AG08395 (cell line): Measurements from ENCODE around the gene APOC1.
"Not testable (repeated sequence)": the region's sequence is repeated elsewhere in the genome, so short reads cannot be mapped to it uniquely, and the experiment has no call there.

Source experiments
- DNase-seq: peaks from one replicate; pipeline ENCODE4 v3.0.0; 2012; ENCODE audit warnings: mixed read lengths, low spot score

The APOC1 gene

DNA sequence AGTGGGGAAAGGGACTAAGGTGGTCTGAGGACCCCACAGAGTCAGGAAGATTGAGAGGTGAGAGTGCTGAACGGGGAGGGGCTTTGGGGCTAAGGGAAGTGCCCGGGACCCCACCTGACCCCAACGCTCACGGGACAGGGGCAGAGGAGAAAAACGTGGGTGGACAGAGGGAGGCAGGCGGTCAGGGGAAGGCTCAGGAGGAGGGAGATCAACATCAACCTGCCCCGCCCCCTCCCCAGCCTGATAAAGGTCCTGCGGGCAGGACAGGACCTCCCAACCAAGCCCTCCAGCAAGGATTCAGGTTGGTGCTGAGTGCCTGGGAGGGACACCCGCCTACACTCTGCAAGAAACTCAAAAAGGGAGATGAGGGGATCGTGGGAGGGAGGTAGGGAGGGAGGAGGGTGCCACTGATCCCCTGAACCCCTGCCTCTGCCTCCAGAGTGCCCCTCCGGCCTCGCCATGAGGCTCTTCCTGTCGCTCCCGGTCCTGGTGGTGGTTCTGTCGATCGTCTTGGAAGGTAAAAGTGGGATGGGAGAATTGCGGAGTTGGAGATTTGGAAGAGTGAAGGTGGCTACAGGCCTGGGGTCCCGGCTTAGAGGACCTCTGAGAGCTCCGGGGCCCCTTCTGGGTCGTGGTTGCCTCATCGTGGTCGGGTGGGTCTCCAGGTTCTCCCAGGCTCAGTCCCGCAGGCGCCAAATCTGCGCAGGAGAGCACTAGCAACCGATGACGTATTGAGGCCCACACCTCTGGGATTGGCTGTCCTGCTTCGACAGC lies at the start of gene APOC1:
APOC1 (plus strand) TSS at position 176 of the 774 bp plus-strand sequence; CDS start at position 460, 284 bp downstream.
- DNase-seq: peak; percentile 95

DNA sequence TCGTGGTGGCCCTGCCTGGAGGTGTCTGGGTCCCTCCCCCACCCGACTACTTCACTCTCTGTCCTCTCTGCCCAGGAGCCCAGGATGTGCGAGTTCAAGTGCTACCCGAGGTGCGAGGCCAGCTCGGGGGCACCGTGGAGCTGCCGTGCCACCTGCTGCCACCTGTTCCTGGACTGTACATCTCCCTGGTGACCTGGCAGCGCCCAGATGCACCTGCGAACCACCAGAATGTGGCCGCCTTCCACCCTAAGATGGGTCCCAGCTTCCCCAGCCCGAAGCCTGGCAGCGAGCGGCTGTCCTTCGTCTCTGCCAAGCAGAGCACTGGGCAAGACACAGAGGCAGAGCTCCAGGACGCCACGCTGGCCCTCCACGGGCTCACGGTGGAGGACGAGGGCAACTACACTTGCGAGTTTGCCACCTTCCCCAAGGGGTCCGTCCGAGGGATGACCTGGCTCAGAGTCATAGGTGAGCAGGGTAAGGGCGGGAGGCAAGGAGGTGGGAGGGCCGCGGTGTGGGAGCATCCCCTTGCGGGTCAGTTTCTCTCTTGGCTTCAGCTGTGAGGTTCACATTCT lies 49.1 kb upstream of the APOC1 start:
- DNase-seq: no peak

DNA sequence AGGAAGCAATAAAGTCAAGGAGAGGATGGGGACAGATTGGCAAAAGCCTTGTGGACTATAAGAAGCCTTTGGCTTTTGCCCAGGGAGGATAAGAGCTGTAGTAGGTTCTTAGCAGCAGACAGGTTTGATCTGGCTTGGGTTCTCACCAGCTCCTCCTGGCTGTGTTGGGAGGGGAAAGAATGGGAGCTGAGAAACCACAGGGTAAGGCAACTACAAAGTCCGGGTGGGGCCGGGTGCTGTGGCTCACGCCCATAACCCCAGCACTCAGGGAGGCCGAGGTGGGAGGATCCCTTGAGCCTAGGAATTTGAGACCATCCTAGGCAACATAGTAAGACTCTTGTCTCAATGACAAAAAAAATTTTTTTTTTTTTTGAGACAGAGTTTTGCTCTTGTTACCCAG lies 47.7 kb upstream of the APOC1 start:
- no peak for DNase-seq

DNA sequence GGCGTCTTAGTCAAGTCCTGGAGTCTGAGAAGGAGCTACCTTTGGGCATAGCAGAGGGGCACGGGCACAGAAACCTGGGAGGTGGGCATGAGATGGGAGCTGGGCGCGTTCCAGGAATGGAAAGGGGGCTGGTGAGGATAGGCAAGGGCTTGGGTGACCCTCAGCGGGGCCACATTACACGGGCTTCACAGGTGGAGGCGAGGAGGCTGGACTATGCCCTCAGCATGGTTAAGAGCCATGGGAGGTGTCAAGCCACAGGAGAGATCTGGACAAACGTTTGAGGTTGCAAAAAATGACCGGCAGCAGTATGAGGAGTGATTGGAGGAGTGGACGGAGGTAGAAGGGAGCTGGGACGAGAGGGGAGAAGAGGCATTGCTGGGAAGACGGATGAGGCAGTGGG lies 46.8 kb upstream of the APOC1 start:
- no peak for DNase-seq

DNA sequence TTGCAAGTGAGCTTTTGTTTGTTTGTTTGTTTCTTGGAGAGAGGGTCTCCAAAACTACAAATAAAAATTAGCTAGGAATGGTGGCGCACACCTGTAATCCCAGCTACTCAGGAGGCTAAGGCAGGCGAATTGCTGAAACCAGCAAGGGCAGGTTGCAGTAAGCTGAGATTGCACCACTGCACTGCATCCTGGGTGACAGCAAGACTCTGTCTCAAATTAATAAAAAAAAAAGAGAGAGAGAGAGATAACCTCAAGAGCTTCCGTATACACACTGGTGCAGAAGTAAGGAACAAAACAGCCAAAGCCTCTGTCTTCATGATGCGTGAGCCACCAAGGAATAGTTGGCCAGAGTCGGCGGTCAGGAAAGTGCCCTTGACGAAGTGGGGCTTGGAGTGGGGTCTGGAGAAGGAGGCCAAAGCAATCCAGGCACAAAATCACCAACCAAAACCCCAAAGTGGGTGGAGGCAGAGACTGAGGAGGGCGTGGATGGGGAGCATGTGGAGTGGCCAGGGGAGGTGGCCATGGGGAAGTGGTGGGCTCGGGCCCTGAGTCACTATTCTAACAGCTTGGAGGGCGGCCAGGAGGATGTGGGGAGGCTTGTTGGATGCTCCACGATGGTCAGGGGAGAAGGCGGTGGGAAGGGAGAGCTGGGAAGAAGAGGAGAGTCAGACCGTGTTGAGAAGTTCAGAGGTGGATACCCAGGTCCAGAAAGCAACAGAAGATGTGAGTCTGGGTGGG lies 44.5 kb upstream of the APOC1 start:
- DNase-seq: no peak

DNA sequence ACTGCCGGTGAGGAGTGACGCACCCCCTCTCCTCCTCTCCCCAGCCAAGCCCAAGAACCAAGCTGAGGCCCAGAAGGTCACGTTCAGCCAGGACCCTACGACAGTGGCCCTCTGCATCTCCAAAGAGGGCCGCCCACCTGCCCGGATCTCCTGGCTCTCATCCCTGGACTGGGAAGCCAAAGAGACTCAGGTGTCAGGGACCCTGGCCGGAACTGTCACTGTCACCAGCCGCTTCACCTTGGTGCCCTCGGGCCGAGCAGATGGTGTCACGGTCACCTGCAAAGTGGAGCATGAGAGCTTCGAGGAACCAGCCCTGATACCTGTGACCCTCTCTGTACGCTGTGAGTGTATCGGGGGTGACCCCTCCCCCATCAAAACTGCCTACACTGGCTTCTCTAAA lies 42.6 kb upstream of the APOC1 start:
- DNase-seq: no peak

DNA sequence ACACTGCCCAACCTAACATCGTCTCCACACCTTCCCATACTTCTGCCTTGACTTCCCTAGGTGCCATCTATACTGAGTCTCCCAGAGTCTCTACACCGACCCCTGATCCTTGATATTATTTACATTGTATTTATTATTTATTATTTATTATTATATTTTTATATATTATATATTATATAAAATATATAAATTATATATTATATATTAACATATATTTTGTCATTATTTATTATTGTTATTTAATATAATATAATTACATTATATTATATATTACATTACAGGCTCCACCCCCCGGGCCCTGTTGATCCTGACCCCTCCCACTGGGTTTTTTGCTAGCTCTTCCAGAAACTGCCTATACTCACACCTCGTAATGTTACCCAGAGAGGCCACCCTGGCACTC lies 41.7 kb upstream of the APOC1 start:
- no peak for DNase-seq

DNA sequence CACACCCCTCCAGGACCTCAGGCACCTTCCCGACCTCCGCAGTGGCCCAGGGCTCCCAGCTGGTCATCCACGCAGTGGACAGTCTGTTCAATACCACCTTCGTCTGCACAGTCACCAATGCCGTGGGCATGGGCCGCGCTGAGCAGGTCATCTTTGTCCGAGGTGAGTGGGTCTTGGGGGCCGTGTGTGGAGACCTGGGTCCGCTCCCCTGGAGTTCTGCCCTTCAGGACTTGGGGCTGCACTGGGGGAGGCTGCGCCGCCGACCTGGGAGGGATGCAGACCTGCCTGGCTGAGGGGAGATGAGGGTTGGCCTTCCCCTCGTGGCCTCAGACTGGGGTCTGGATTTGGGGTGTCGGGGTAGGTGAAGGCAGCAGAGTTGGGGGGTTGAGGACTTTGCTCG lies 40.1 kb upstream of the APOC1 start:
- no peak for DNase-seq

DNA sequence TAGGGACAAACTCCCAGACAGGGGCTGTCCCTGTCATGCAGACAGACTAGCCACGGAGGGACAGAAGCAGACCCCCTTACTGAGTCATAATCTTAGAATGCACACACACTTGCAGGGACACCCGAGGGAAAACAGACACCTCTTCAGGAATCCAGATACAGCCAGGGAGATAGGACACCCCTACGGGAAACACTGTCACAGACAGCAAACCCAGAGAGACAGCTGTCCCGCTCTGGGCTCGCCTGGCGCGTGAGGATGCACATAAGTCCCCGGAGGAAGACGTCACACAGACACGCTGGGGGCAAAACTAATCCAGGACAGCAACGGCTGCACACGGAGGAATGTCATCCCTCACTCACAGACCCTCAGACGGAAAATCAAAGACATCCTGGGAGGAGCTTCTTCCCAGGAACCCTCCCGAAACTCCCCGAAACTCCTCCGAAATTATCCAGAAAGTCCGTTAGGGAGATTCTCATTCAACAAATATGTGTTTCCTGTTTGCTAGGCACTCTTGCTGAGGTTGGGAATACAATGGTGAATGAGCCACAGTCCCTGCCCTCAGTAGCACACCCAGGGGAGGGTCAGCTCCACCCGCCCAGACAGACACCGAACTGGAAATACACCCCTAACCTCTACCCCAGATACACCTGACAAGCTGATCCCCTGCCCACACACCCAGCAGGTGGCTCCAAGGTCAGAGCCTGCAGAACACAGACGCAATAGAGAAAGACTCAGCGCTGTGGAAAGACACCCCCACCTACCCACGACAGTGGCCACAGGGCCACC lies 38.5 kb upstream of the APOC1 start:
- no peak for DNase-seq

DNA sequence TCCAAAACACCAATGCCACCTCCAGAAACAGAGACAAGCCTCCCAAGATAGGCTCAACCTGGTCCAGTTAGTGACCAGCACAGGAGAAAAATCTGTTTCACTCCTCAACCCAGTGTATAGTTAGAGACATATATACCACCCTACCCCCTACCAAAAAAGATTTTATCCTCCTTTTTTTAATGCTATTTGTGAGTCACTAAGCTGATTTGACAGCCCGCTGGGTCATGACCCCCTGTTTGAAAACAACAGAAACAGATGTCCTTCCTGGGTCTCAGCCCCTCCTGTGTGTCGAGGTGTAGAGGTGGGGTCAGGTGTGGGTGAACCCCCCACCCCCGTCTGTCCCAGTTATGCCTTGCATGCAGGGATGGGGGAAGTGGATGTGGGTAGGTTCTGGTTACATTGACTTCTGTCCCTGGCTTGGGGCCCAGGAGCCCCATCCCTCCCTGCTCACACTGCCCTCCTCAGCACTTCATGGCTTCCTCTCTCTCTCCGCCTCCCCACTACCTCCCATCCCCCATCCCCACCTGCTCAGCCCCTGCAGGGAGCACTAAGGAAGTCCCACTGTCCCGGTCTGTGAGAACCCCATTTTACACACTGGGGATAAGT lies 37.4 kb upstream of the APOC1 start:
- DNase-seq: no peak

DNA sequence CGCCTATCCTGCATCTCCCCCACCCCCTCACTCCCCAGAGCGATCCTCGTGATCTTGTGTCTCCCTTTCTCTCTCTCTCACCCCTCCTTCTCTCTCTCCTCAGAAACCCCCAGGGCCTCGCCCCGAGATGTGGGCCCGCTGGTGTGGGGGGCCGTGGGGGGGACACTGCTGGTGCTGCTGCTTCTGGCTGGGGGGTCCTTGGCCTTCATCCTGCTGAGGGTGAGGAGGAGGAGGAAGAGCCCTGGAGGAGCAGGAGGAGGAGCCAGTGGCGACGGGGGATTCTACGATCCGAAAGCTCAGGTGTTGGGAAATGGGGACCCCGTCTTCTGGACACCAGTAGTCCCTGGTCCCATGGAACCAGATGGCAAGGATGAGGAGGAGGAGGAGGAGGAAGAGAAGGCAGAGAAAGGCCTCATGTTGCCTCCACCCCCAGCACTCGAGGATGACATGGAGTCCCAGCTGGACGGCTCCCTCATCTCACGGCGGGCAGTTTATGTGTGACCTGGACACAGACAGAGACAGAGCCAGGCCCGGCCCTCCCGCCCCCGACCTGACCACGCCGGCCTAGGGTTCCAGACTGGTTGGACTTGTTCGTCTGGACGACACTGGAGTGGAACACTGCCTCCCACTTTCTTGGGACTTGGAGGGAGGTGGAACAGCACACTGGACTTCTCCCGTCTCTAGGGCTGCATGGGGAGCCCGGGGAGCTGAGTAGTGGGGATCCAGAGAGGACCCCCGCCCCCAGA lies 36.1 kb upstream of the APOC1 start:
- no peak for DNase-seq

DNA sequence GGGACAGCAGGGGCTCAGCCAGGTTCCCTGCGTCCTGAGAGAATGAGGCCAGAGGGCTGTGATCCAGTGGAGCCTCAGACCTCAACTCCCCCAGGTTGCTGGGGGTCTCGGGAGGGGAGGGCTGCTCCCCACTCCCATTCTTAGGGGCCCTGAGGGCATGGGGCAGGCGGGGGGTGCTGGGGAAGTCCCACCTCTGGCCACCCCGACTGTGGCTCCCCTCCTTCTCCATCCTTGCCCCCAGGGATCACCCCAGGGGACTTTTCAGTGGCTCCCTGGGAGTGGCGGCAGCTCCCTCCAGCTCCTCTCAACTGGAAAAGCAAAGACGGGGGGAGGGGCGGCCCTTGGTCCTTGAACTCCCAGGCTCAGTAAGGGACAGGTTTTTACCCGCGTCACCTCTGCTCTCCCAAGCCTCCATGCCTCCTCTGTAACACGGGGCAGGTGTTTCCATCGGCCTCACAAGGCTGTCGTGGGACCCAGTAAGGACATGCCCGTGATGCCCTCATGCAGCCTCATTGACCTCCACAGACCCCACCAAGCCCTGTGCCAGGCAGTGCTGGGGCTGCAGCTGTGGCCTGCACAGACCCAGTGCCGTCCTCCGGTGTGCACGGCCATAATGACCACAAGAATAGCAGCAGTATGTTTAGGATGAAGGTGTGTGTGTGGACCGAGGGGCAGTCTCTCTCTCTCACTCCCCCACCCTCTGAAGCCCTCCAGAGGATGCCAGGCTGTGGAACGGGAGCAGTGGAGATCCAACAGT lies 34.9 kb upstream of the APOC1 start:
- no peak for DNase-seq

DNA sequence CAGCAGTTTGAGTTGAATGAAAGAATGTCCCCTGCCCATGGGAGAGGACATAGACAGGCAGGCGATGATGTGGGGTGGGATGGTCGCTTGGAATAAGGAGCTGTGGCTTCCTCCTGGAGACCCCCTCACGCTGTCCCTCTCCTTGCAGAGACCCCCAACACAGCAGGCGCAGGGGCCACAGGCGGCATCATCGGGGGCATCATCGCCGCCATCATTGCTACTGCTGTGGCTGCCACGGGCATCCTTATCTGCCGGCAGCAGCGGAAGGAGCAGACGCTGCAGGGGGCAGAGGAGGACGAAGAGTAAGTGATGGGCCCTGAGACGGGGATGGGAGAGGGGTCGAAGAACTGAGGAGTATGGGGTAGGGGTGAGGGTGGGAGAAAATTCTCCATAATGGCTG lies 32.3 kb upstream of the APOC1 start:
- DNase-seq: no peak

DNA sequence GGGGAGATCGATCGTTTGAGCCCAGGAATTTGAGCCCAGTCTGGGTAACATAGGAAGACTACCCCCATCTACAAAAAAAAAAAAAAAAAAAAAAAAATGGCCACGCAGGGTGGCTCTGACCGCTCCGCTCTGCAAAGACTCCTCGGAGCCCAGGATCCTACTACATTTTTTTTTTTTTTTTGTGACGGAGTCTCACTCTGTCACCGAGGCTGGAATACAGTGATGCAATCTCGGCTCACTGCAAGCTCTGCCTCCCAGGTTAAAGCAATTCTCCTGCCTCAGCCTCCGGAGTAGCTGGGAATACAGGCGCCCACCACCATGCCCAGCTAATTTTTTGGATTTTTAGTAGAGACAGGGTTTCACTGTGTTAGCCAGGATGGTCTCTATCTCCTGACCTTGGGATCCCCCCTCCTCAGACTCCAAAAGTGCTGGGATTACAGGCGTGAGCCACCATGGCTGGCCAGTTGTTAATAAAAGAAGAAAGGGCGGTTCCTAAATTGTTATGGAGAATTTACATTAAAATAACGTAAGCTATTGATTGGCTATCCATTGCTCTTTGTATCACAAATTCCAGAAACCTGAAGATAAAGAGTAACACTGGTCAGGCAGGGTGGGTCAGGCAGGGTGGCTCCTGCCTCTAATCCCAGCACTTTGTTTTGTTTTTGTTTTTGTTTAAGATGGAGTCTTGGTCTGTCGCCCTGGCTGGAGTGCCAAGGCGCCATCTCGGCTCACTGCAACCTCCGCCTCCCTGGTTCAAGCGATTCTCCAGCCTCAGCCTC lies 31.6 kb upstream of the APOC1 start:
- DNase-seq: not testable (repeated sequence)

DNA sequence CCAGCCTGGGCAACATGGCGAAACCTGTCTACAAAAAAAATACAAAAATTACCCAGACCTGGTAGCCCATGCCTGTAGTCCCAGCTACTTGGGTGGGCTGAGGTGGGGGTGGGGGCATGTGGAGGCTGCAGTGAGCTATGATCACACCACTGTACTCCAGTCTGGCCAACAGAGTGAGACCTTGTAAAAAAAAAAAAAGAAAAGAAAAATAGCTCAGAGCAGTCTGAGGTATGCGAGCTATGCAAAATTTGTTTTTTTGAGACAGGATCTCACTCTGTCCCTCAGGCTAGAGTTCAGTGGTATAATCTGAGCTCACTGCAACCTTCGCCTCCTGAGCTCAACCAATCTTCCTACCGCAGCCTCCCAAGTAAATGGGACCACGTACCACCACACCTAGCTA lies 30.5 kb upstream of the APOC1 start:
- DNase-seq: no peak

DNA sequence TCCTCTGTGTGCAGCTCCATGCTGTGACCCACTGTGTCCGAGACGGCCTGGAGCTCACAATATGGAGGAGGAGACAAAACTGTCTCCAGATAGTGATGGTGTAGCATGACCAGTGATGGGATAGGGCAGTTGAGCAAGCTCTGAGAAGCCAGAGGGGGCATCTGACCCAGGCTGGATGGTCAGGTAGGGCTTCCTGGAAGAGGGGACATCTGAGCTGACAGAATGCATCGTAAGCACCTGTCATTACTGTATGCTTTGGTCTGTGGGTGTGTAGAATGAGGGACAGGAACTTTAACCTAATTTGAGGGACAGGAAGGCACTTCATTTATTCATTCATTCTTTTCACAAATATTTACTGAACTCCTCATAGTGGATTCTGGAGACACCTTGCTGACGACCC lies 29.8 kb upstream of the APOC1 start:
- DNase-seq: no peak

DNA sequence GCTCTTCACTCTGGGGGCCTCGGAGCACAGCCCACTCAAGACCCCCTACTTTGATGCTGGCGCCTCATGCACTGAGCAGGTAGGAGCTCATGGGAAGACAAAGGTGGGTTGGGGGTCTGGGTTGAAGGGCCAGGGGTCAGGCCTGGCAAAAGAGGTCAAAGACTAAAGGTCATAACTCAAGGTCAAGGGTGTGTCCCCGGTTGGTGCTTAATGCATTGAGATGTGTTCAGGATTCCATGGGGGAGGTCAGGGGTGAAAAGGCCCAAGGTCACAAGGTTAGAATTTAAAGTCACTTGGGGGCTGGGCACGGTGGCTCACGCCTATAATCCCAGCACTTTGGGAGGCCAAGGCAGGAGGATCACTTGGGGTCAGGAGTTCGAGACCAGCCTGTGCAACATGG lies 28.3 kb upstream of the APOC1 start:
- no peak for DNase-seq

DNA sequence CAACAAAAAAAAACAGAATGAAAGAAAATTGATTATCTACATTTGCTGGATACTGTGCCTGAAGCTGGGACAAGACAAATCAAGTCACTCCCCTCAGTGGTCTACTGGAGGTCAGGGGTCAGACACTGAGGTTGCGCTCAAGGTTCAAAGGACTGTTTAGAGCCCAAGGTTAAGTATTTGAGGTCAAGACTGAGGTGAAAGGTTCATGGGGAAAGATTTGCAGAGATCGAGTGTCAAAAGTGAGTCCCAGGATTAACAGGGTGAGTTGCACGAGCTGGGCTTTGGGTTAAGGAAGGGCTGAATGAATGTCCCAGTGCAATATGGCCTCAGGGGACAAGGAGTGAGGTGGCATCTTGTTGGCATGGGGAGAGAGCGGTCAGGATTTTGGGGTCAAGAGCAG lies 26.8 kb upstream of the APOC1 start:
- DNase-seq: no peak

DNA sequence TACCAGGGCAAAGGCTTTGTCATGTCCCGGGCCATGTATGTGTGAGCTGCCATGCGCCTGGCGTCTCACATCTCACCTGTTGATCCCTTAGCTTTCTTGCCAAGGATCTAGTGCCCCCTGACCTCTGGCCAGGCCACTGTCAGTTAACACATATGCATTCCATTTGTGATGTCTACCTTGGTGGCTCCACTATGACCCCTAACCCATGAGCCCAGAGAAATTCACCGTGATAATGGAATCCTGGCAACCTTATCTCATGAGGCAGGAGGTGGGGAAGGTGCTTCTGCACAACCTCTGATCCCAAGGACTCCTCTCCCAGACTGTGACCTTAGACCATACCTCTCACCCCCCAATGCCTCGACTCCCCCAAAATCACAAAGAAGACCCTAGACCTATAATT lies 26.1 kb upstream of the APOC1 start:
- not testable (repeated sequence) for DNase-seq

DNA sequence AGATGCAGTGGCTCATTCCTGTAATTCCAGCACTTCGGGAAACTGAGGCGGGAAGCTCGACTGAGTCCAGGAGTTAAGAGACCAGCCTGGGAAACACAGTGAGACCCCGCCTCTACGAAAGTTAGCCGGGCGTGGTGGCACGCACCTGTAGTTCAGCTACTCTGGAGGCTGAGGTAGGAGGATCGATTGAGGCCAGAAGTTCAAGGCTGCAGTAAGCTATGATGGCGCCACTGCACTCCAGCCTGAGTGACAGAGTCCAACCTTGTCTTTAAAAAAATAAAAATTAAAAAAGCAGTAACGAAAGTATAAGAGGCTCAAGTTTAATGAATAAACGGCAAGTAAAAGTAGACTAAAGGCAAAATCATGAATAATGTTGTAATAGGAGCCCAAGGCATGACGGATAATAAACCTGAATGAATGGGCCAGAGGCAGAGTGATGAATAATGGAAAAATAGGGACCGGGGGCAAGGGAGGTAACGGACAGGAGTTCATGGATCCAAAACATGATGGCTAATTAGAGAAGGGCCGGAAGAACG lies 24.5 kb upstream of the APOC1 start:
- DNase-seq: no peak
